DOHH2 (cell line): ENCODE measurements around the gene PPFIBP2.

ENCODE experiments used
- CTCF ChIP-seq: fragments of 200-600 bp; sonication (generic); IDR thresholded peaks from one replicate; pipeline ENCODE4 v1.5.1; 2014; ENCODE audit warnings: antibody characterized with exemption, mild to moderate bottlenecking, low read depth, low read length; ENCODE audit not compliant: poor library complexity, severe bottlenecking
- EZH2phosphoT487 ChIP-seq: fragments of 200-600 bp; sonication (generic); IDR thresholded peaks from 2 replicates; pipeline ENCODE4 v1.6.1; 2017; ENCODE audit warnings: borderline replicate concordance, mild to moderate bottlenecking, antibody characterized with exemption, low read length, moderate library complexity, mixed read lengths

GRCh38 chr11:7484131-7484530, 29.7 kb upstream of the PPFIBP2 start:
- TF ChIP-seq CTCF (no peak), EZH2phosphoT487 (no peak)
